HCT116 (cell line): ENCODE results near the gene UNK. TPM values are rescaled to one million over a fixed set of nuclear protein-coding genes. Genes with fewer than 3 reads are reported as not detected.
"Not testable (repeated sequence)": the region's sequence is repeated elsewhere in the genome, so short reads cannot be mapped to it uniquely, and the experiment has no call there.

Experiments used
- ATAC-seq: fragments of 200-7000 bp; cut with Tn5 transposase; 2 replicates; pipeline ENCODE4 v1.9.1; 2020; ENCODE audit warnings: mild to moderate bottlenecking, moderate library complexity
- BruUV-seq: library from RNA; stranded (reverse); fragments of 400-500 nt; replicated peaks from 2 replicates; lab custom pipeline; 2021; lab: Mats Ljungman, UMichigan
- CTCF ChIA-PET: fragments of 300-600 bp; sonication (Branson Sonifier 250); formaldehyde crosslinking; loops from one replicate; lab custom pipeline; 2021; ENCODE audit warnings: antibody characterized with exemption; lab: Charles Lee
- POLR2A ChIA-PET: fragments of 300-600, 350-600 bp; sonication (Branson Sonifier 250); formaldehyde crosslinking; loops from one replicate; lab custom pipeline; 2021; ENCODE audit warnings: antibody characterized with exemption; lab: Charles Lee
- RAD21 ChIA-PET, 2 experiments: fragments of 300-600 bp; sonication (Branson Sonifier 250); formaldehyde crosslinking; loops; one replicate each; lab custom pipeline; 2023; ENCODE audit warnings: low total read pairs in 2 of 2; ENCODE audit not compliant: uncharacterized antibody in 2 of 2, unreplicated experiment in 2 of 2, low non-redundant PET in 1 of 2; lab: Charles Lee
- DNase-seq: peaks from one replicate; pipeline ENCODE4 v3.0.0-alpha.2; 2010; ENCODE audit warnings: low read depth, low spot score
- H2AFZ ChIP-seq: fragments of 200-600 bp; shearing (Covaris generic), sonication (generic); 2 replicates; pipeline ENCODE4 v1.6.1; 2017; ENCODE audit warnings: low read depth, mixed run types, mixed read lengths, antibody characterized with exemption, low read length; ENCODE audit not compliant: poor library complexity, severe bottlenecking
- H3K27ac ChIP-seq: 2 replicates; pipeline ENCODE4 v1.5.1; 2012; ENCODE audit warnings: low read depth, low read length
- H3K27me3 ChIP-seq: fragments of 200-600 bp; sonication (generic); 2 replicates; pipeline ENCODE4 v1.6.1; 2016; ENCODE audit warnings: mixed run types, low read length, mixed read lengths; ENCODE audit not compliant: insufficient read depth
- H3K36me3 ChIP-seq, 2 experiments: fragments of 200-500 bp in 1 of 2; fragments of 200-600 bp in 1 of 2; sonication (Bioruptor generic) in 1 of 2; sonication (generic) in 1 of 2; 2 replicates each; pipeline versions ENCODE4 v1.5.1 to v1.6.1; 2014 to 2016; ENCODE audit warnings: low read length in 2 of 2, inconsistent platforms in 1 of 2, mixed read lengths in 1 of 2, mixed run types in 1 of 2; ENCODE audit not compliant: insufficient read depth in 2 of 2, control insufficient read depth in 1 of 2
- H3K4me1 ChIP-seq, 2 experiments: fragments of 200-600 bp in 1 of 2; sonication (generic) in 1 of 2; 2 replicates each; pipeline versions ENCODE4 v1.5.1 to v1.6.1; 2012 to 2017; ENCODE audit warnings: low read length in 2 of 2, inconsistent platforms in 1 of 2, mild to moderate bottlenecking in 1 of 2, mixed read lengths in 1 of 2, mixed run types in 1 of 2, moderate library complexity in 1 of 2; ENCODE audit not compliant: insufficient read depth in 2 of 2, control insufficient read depth in 1 of 2
- H3K4me2 ChIP-seq: fragments of 200-600 bp; sonication (generic); 2 replicates; pipeline ENCODE4 v1.6.1; 2017; ENCODE audit warnings: mixed run types, low read length, mixed read lengths
- H3K4me3 ChIP-seq, 2 experiments: fragments of 200-600 bp in 1 of 2; sonication (generic) in 1 of 2; replicated peaks in 1 of 2; 2 replicates each; pipeline ENCODE4 v1.5.1; 2011 to 2016; ENCODE audit warnings: low read length in 2 of 2, control low read depth in 1 of 2, low read depth in 1 of 2, mild to moderate bottlenecking in 1 of 2, mixed read lengths in 1 of 2, mixed run types in 1 of 2
- H3K79me2 ChIP-seq: fragments of 200-600 bp; sonication (generic); 2 replicates; pipeline ENCODE4 v1.6.1; 2017; ENCODE audit warnings: mild to moderate bottlenecking, mixed run types, low read length, moderate library complexity, mixed read lengths; ENCODE audit not compliant: insufficient read depth
- H3K9ac ChIP-seq: fragments of 200-600 bp; sonication (generic); 2 replicates; pipeline ENCODE4 v1.6.1; 2016; ENCODE audit warnings: low read length, mixed read lengths
- H3K9me2 ChIP-seq: fragments of 200-600 bp; sonication (generic), shearing (Covaris generic); 2 replicates; pipeline ENCODE4 v1.6.1; 2017; ENCODE audit warnings: mixed run types, mild to moderate bottlenecking, moderate library complexity; ENCODE audit not compliant: insufficient read depth
- H3K9me3 ChIP-seq, 2 experiments: fragments of 200-500 bp in 1 of 2; fragments of 200-600 bp in 1 of 2; sonication (Bioruptor generic) in 1 of 2; sonication (generic) in 1 of 2; 2 replicates each; pipeline ENCODE4 v1.6.1; 2014 to 2017; ENCODE audit warnings: low read length in 2 of 2, mixed read lengths in 2 of 2, inconsistent platforms in 1 of 2, low read depth in 1 of 2, mild to moderate bottlenecking in 1 of 2, mixed run types in 1 of 2, moderate library complexity in 1 of 2; ENCODE audit not compliant: control insufficient read depth in 1 of 2, insufficient read depth in 1 of 2
- H4K20me1 ChIP-seq: fragments of 200-600 bp; sonication (generic), shearing (Covaris generic); 2 replicates; pipeline ENCODE4 v1.6.1; 2017; ENCODE audit warnings: mixed run types, mild to moderate bottlenecking, moderate library complexity; ENCODE audit not compliant: insufficient read depth
- ATF3 ChIP-seq: IDR thresholded peaks from 2 replicates; pipeline ENCODE4 v1.6.1; 2012
- ELF1 ChIP-seq: IDR thresholded peaks from 2 replicates; pipeline ENCODE4 v1.6.1; 2012; ENCODE audit warnings: low read depth, borderline replicate concordance
- FOSL1 ChIP-seq: IDR thresholded peaks from 2 replicates; pipeline ENCODE4 v1.6.1; 2012; ENCODE audit warnings: low read depth
- MAX ChIP-seq: IDR thresholded peaks from 2 replicates; pipeline ENCODE4 v1.6.1; 2012
- POLR2AphosphoS5 ChIP-seq: IDR thresholded peaks from 2 replicates; pipeline ENCODE4 v1.6.1; 2011; ENCODE audit warnings: mild to moderate bottlenecking, low read depth, low read length, moderate library complexity
- SIN3A ChIP-seq: IDR thresholded peaks from 2 replicates; pipeline ENCODE4 v1.6.1; 2012; ENCODE audit warnings: low read depth
- ZFX ChIP-seq: fragments of 450-650 bp; IDR thresholded peaks from 2 replicates; pipeline ENCODE4 v1.6.1; 2017
- intact Hi-C: fragments of 100-400 bp; cut with micrococcal nuclease; formaldehyde crosslinking; loops from 2 replicates; pipeline ENCODE4 v1.10.0; 2022
- total RNA-seq: library from RNA; stranded (reverse); gene quantifications from one replicate; pipeline ENCODE4 v1.2.1, GENCODE V29; 2021; ENCODE audit not compliant: unreplicated experiment

Gene UNK
- total RNA-seq, 1 experiment from 2014 or later = 40.6 TPM

GRCh38 chr17:75759457-75759856 is 25.1 kb upstream of the UNK start:
- DNase-seq (no peak), ATAC-seq (no peak)
- H3K27ac ChIP-seq = no peak overlapping the region
- no TSS peak for BruUV-seq
- H3K9me3 ChIP-seq = no peaks in the 10 kb centered on the region
- H3K79me2 ChIP-seq = 0 out of 2 replicates have a peak, but pooled peaks cover 6% of the 10 kb centered on the region
- no peak overlapping the region for H2AFZ ChIP-seq
- H3K9me2 ChIP-seq = no peaks in the 10 kb centered on the region
- no peak overlapping the region for H3K4me3 ChIP-seq
- no peaks in the 10 kb centered on the region for H3K27me3 ChIP-seq
- H3K4me1 ChIP-seq = peaks cover 10 to 21% of the 10 kb centered on the region in 2 experiments
- intact Hi-C loops = loop anchor here (10.0 kb wide), 1 partner anchor 335 kb away; no protein-coding TSS in a partner anchor
- peaks cover 7 to 41% of the 10 kb centered on the region in 2 experiments; a peak in 3 of 4 replicates for H3K36me3 ChIP-seq
- ChIA-PET RAD21 (no interaction called here), POLR2A (interaction anchor here (1.8 to 1.9 kb wide), 2 partner anchors 17 to 21 kb away, joined by 6 to 8 read pairs; no protein-coding TSS in a partner anchor), CTCF (interaction anchor here (1.0 to 7.9 kb wide), 3 partner anchors 11 to 158 kb away, joined by 5 to 73 read pairs (median 10); partner anchors contain the start of gene SMIM5)
- H3K4me2 ChIP-seq = no peak overlapping the region
- TF ChIP-seq FOSL1 = no peak
- no peak for TF ChIP-seq ZFX
- no peak for TF ChIP-seq MAX
- TF ChIP-seq ATF3 = no peak
- TF ChIP-seq POLR2AphosphoS5 = peak; percentile 48
- TF ChIP-seq SIN3A = no peak
- TF ChIP-seq ELF1 = no peak
- no peaks in the 10 kb centered on the region for H4K20me1 ChIP-seq
- H3K9ac ChIP-seq = no peak overlapping the region

GRCh38 chr17:75759978-75760640 is 24.5 kb upstream of the UNK start:
- RAD21 ChIA-PET, H2AFZ ChIP-seq, H3K9me2 ChIP-seq, H3K79me2 ChIP-seq, DNase-seq, H3K9me3 ChIP-seq, H3K4me3 ChIP-seq, BruUV-seq, ATAC-seq, H3K27ac ChIP-seq, H3K27me3 ChIP-seq, H4K20me1 ChIP-seq, H3K4me2 ChIP-seq, H3K9ac ChIP-seq: not testable (repeated sequence)
- H3K36me3 ChIP-seq = peaks cover 5 to 35% of the 10 kb centered on the region in 2 experiments; a peak in 3 of 4 replicates
- ChIA-PET CTCF (interaction anchor here (1.0 to 7.9 kb wide), 3 partner anchors 11 to 159 kb away, joined by 5 to 73 read pairs (median 10); partner anchors contain the start of gene SMIM5), POLR2A (interaction anchor here (1.8 to 1.9 kb wide), 2 partner anchors 16 to 20 kb away, joined by 6 to 8 read pairs; no protein-coding TSS in a partner anchor)
- H3K4me1 ChIP-seq = peaks cover 10 to 27% of the 10 kb centered on the region in 2 experiments
- intact Hi-C loops = loop anchor here (10.0 kb wide), 1 partner anchor 335 kb away; no protein-coding TSS in a partner anchor
